Measurements from ENCODE around the gene GPR39.

DNA sequence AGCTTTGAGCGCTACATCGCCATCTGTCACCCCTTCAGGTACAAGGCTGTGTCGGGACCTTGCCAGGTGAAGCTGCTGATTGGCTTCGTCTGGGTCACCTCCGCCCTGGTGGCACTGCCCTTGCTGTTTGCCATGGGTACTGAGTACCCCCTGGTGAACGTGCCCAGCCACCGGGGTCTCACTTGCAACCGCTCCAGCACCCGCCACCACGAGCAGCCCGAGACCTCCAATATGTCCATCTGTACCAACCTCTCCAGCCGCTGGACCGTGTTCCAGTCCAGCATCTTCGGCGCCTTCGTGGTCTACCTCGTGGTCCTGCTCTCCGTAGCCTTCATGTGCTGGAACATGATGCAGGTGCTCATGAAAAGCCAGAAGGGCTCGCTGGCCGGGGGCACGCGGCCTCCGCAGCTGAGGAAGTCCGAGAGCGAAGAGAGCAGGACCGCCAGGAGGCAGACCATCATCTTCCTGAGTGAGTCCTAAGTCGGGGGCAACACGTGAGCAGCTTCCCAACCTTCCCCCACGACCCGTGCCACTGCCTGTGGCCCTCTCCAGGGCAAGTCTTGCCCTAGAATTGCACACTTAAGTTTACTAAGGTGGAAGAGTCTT, 928 bp downstream of the GPR39 start:
- TF ChIP-seq, protein P1, sequence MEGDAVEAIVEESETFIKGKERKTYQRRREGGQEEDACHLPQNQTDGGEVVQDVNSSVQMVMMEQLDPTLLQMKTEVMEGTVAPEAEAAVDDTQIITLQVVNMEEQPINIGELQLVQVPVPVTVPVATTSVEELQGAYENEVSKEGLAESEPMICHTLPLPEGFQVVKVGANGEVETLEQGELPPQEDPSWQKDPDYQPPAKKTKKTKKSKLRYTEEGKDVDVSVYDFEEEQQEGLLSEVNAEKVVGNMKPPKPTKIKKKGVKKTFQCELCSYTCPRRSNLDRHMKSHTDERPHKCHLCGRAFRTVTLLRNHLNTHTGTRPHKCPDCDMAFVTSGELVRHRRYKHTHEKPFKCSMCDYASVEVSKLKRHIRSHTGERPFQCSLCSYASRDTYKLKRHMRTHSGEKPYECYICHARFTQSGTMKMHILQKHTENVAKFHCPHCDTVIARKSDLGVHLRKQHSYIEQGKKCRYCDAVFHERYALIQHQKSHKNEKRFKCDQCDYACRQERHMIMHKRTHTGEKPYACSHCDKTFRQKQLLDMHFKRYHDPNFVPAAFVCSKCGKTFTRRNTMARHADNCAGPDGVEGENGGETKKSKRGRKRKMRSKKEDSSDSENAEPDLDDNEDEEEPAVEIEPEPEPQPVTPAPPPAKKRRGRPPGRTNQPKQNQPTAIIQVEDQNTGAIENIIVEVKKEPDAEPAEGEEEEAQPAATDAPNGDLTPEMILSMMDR (IDR thresholded peaks at IDR 0.05 in 8 of 11, conservative IDR thresholded peaks at IDR 0.05 in 3 of 11), result no peak
- TF ChIP-seq POLR2A (IDR thresholded peaks at IDR 0.05) (no peak), POLR2AphosphoS5 (IDR thresholded peaks at IDR 0.05) (no peak)

Measured in spleen (tissue), 7 donors.